HG03139 (cell line): ENCODE data around the gene TMEM117.

ENCODE experiments used
- ATAC-seq: cut with Tn5 transposase; IDR thresholded peaks from one replicate; pipeline ENCODE4 v1.9.1; 2021; ENCODE audit not compliant: unreplicated experiment

The TMEM117 gene

DNA sequence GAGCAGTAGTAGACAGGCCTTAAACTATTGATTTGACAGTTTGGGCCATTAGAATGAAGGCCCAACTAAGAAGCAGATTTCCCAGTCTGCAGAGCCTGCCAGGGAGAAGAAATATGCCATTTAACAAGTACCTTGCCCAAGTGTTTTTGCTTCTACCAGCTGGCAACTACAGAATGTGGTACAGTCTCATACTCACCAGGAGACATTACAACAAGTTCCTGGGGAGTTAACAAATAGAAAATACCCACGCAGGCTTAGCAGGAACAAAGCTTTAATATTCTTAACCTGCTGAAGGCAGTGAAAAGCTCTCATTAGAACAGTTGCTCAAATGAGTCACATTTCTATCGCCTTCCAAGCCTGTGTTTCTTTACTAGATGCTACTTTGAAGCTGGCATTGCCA lies 241.0 kb downstream of the TMEM117 start:
- no peak for ATAC-seq

GRCh38 chr12:44077294-44077693 lies 241.4 kb downstream of the TMEM117 start:
- no peak for ATAC-seq

GRCh38 chr12:44078273-44078672 lies 242.4 kb downstream of the TMEM117 start:
- no peak for ATAC-seq

DNA sequence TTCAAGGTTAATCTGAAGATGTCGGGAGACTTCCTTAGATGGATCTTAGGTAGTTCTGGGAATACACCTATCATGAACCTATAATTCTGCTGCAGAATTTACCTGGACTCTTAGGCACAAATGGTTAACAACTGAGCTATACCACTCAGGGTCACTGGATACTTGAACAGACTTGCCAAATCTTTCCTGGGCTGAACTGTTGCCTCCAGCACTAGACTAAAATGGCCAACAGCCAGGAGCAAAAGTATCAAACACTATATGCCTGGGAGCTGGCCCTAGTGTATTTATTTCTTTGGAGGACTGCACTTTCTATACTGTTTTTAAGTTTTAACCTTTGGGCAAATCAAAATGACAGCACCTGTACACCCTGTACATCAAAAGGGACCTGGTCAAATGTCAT lies 252.8 kb downstream of the TMEM117 start:
- no peak for ATAC-seq

GRCh38 chr12:44091948-44092606 lies 256.2 kb downstream of the TMEM117 start:
- ATAC-seq, result no peak

DNA sequence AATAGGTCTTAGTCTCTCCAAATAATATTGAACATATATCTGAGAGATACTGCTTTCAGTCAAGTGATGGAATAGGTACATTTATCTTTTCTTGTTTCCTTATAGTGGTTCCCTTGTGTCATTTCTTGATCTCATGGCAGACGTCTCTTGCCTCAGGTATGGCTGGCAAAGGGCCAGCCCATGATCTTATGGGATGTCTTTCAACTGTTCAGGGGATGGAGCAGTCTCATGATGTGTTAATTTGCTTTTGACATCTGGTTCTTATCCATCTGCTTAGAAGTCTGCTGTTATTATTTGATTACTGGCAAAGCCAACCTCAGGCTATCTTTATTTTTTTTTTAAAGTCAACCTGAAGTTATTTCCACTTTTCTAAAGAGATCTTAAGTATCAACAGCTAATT lies 262.9 kb downstream of the TMEM117 start:
- ATAC-seq, result no peak

DNA sequence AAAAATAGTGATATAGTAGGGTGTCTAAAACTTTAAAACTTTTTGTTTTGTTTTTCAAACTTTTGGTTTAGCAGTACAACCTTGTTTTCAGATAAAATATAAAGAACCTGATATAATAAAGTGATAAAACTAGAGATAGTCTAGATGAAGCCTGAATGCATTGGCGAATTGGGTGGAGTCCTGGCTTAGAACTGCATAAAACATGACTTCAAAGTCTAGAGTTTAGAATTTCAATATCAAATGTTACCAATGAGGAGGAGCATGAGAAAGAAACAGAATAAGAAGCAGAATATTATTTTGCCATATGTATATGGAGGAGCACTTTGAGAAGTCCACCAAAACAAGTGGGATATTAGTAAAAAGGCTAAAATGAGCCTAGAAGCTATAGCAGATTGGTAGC lies 263.6 kb downstream of the TMEM117 start:
- ATAC-seq, result no peak

DNA sequence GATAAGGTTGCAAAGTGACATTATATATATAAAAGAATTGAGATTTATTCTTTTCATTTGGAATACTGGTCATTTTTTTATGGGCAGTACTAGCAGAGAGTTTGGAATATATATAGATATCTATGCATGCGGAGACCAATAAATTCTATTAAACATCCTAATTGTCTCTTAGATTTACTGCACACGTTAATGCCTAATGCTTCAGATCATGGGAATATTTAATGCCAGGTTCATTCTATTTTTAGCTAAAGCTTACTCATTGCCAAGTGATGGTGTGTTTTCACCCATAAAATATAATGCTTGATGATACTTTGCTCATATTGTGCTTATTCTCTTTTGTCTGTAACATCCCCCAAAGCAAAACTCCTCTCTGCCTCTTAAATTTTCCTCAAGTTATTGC lies 264.4 kb downstream of the TMEM117 start:
- ATAC-seq, result no peak

DNA sequence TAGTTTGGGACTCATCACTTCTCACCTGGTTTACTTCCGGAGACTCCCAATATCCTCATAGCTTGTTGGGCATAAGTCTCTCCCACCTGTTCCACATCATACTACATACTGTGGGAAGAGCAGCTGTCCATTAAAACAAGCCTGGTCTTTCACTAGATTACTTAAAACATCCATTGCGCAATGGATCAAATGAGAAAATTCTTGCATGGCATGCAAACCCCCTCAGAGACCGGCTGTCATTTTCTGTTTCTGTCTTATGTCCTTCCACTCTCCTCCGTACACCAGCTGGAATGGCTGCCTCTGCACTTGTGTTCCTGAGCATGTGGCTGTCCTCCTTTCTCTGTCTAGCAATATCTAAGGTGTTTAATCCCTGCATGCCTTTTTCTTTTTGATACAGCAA lies 265.6 kb downstream of the TMEM117 start:
- no peak for ATAC-seq

DNA sequence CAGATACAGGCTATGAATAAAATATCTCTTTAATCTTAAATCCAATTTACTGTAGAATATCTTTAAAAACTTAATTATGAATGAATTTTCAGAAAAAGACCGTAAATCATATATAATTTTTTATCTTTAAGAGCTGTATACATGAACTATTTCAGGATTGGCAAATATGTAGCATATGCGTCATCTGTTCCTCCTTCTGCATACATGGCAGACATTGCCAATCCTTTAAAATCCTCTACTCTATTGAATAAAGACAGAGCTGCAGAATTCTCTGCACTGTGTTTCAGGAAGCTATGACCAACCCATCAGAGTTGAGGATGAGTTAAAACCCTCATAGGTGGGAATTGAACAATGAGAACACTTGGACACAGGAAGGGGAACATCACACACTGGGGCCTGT lies 279.0 kb downstream of the TMEM117 start:
- ATAC-seq, result no peak

DNA sequence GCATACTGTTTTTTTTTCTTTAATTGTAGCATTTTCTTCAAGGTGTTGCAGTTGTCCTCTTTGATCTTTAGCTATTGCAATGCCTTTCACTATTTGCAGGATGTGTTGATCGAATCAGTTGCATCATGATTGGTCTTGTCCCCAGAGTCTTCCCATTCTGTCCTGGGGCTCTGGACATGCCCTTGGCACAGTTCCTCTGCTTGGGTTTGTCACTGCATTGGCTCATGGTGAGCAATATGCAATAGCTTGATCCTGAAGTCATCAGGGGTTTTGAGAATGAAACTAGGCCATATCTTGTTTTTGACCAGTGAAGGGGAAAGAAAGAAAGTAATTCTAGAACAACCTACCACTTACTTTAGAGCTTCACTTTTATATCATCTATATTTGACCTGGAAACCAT lies 281.5 kb downstream of the TMEM117 start:
- ATAC-seq, result no peak

DNA sequence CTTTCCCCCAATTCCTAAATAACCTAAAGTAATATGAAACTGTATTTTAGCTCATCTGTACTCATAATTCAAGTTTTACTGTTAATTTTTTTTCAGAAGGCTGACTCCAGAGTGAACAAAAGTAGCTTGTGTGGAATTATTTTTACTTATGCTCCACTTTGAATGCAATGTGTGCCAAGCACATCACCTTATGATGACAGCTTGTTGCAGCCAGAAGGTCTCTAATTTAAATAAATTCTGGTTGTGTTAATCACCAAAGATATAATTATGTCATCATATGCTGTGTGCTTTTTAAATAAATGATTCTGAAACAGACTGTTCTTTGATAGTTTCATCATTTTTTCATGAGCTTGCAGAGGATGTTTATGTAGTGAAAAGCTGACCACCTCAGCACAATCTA lies 283.1 kb downstream of the TMEM117 start:
- no peak for ATAC-seq

DNA sequence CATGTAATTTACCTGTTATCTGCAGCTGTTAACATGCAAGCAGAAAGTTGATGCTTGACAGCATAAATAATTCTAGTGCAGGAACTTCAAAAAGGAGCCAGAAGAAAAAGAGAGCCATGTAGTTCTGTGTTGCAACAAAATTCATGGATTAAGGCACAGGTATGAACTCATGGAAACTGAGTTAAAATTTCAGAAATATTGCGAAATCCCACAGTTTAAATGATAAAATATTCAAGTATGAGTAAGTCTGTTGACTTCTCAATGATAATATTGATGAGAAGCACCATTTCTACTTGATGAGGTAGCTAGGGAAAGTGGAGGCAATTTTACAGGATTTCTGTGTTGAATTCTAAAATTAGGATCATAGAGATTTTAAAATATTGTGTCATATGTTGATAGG lies 290.9 kb downstream of the TMEM117 start:
- ATAC-seq, result no peak

- no peak for ATAC-seq
Measured at GRCh38 chr12:44127966-44128710, 292.3 kb downstream of the TMEM117 start.

- ATAC-seq, result no peak
Measured at GRCh38 chr12:44143175-44143574, 307.3 kb downstream of the TMEM117 start.

DNA sequence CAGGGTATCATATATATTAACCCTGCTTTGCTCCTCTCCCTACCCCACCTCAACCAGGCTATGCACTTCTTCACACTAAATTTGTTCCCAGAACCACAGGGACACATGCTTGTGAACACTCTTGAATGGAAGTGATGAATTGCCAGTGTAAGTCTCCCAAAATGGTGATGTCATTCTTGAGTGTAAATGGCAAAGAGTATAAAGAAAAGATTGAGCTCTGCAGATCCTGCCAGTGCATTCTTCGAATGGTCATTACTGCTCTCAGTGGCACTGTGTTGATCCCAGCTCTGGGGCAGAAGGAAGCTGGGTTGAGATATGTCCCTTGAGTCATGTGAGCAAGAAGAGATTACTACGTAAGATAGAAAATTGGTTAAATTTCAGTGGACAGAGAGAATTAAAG lies 313.1 kb downstream of the TMEM117 start:
- no peak for ATAC-seq

- no peak for ATAC-seq
Measured at GRCh38 chr12:44154128-44154527, 318.2 kb downstream of the TMEM117 start.

GRCh38 chr12:44155358-44155757 lies 319.5 kb downstream of the TMEM117 start:
- ATAC-seq, result no peak

DNA sequence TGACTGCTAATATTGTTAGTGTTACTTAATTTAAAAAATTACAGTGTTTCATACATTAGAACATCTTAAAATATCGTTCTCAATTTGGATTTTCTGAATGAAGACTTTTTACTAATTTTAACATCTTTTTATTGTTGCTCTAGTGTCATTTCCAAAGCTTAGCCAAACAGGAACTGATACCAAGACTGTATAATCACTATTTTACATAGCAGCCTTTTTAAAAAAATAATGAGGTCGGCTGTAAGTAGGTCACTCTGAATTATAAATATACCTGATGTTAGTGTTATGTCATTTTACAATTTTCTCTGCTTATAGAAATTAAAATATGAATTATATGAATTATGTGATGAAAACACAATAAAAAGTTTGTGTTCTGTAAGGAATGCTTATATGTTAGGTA lies 321.5 kb downstream of the TMEM117 start:
- no peak for ATAC-seq

DNA sequence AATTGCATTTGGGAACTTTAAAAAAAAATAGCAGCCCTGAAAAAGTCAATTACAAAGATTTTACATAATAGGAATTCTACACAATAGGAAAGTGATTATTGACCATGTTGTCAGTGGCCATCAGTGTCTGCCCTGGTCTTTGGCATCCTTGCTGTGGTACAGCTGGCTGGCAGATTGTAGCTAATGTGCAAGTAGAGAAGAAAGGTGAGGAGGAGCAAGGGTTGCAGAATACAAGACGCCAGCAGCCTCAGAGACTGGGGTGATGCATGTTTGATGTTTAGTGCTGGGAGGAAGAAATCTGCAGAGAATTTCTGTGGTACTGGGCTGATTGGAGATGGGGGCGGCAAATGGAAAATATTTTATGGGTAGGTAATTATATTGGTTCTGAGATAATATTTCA lies 322.9 kb downstream of the TMEM117 start:
- no peak for ATAC-seq

- no peak for ATAC-seq
Measured at GRCh38 chr12:44159216-44159615, 323.3 kb downstream of the TMEM117 start.

- no peak for ATAC-seq
Measured at GRCh38 chr12:44159862-44160261, 324.0 kb downstream of the TMEM117 start.

GRCh38 chr12:44162961-44163360 lies 327.1 kb downstream of the TMEM117 start:
- no peak for ATAC-seq
